ENCODE results near the gene ERBB4. TPM values are rescaled to one million over a fixed set of nuclear protein-coding genes. Genes with fewer than 3 reads are reported as not detected.

Gene ERBB4
- total and polyA plus RNA-seq, 10 of the 15 experiments (the other 5 are each of a cell fraction or from before 2014, with no cell fraction given): under 0.01 to 0.23 (median 0.01) TPM; not detected in 4

GRCh38 chr2:211723398-211723797 lies 815.2 kb downstream of the ERBB4 start:
- intact Hi-C loops (cut with micrococcal nuclease; ENCODE audit: unreplicated experiment) (no loop called here), in situ Hi-C loops (cut with MboI) (no loop called here)
- Histone ChIP-seq H3K4me3 (no peak overlapping the region), H3K9ac (ENCODE audit: control insufficient read depth, insufficient read depth, low read length) (no peak overlapping the region), H3K27ac (ENCODE audit: control insufficient read depth, insufficient read depth) (no peak overlapping the region), H3K4me1 (ENCODE audit: control insufficient read depth, insufficient read depth, low read length) (no peaks in the 10 kb centered on the region), H3K36me3 (ENCODE audit: control insufficient read depth in 2 of 2, insufficient read depth in 2 of 2, low read length in 1 of 2) (no peaks in the 10 kb centered on the region), H3K27me3 (replicated peaks in 1 of 2; ENCODE audit: control insufficient read depth in 2 of 2, insufficient read depth in 2 of 2, low read length in 1 of 2) (no peaks in the 10 kb centered on the region), H4K20me1 (ENCODE audit: control insufficient read depth, insufficient read depth) (no peaks in the 10 kb centered on the region), H2AFZ (ENCODE audit: control insufficient read depth, low read depth, low read length) (no peak overlapping the region), H3K79me2 (ENCODE audit: control insufficient read depth, insufficient read depth, low read length) (no peaks in the 10 kb centered on the region), H3K4me2 (ENCODE audit: control insufficient read depth, insufficient read depth) (no peak overlapping the region), H3K9me3 (replicated peaks; ENCODE audit: control insufficient read depth, insufficient read depth, low read length) (no peaks in the 10 kb centered on the region)
- POLR2A ChIA-PET: no interaction called here
- ATAC-seq: no peak
- WGBS (ENCODE audit: insufficient coverage, insufficient replicate concordance, low lambda C conversion rate, missing lambda C conversion rate): 0% methylated on average over 1 of the region's 1 CpG
- RAD21 ChIA-PET (ENCODE audit: unreplicated experiment): no interaction called here
- no TSS peak for BruUV-seq (replicated peaks)
- TF ChIP-seq MTA3 (IDR thresholded peaks at IDR 0.05; ENCODE audit: borderline replicate concordance, low read length): no peak
- TF ChIP-seq NR2C2 (IDR thresholded peaks at IDR 0.05; ENCODE audit: borderline replicate concordance, control insufficient read depth, insufficient read length, low read depth): no peak
- TF ChIP-seq, protein P1, sequence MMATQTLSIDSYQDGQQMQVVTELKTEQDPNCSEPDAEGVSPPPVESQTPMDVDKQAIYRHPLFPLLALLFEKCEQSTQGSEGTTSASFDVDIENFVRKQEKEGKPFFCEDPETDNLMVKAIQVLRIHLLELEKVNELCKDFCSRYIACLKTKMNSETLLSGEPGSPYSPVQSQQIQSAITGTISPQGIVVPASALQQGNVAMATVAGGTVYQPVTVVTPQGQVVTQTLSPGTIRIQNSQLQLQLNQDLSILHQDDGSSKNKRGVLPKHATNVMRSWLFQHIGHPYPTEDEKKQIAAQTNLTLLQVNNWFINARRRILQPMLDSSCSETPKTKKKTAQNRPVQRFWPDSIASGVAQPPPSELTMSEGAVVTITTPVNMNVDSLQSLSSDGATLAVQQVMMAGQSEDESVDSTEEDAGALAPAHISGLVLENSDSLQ (IDR thresholded peaks at IDR 0.05): no peak
- no peak for TF ChIP-seq NR2F1 (conservative IDR thresholded peaks at IDR 0.05)
- TF ChIP-seq SREBF1 (IDR thresholded peaks at IDR 0.05; ENCODE audit: low read length): no peak
- TF ChIP-seq, protein P2, sequence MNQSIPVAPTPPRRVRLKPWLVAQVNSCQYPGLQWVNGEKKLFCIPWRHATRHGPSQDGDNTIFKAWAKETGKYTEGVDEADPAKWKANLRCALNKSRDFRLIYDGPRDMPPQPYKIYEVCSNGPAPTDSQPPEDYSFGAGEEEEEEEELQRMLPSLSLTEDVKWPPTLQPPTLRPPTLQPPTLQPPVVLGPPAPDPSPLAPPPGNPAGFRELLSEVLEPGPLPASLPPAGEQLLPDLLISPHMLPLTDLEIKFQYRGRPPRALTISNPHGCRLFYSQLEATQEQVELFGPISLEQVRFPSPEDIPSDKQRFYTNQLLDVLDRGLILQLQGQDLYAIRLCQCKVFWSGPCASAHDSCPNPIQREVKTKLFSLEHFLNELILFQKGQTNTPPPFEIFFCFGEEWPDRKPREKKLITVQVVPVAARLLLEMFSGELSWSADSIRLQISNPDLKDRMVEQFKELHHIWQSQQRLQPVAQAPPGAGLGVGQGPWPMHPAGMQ (IDR thresholded peaks at IDR 0.05; ENCODE audit: borderline replicate concordance): no peak
- no peak for TF ChIP-seq SP1 (IDR thresholded peaks at IDR 0.05; ENCODE audit: low read depth, low read length)
- no peak for TF ChIP-seq MEF2A (IDR thresholded peaks at IDR 0.05; ENCODE audit: insufficient read depth, low read depth, low read length)
- TF ChIP-seq TCF3 (IDR thresholded peaks at IDR 0.05; ENCODE audit: borderline replicate concordance, insufficient read depth, low read depth, low read length): no peak
- TF ChIP-seq, protein P3, sequence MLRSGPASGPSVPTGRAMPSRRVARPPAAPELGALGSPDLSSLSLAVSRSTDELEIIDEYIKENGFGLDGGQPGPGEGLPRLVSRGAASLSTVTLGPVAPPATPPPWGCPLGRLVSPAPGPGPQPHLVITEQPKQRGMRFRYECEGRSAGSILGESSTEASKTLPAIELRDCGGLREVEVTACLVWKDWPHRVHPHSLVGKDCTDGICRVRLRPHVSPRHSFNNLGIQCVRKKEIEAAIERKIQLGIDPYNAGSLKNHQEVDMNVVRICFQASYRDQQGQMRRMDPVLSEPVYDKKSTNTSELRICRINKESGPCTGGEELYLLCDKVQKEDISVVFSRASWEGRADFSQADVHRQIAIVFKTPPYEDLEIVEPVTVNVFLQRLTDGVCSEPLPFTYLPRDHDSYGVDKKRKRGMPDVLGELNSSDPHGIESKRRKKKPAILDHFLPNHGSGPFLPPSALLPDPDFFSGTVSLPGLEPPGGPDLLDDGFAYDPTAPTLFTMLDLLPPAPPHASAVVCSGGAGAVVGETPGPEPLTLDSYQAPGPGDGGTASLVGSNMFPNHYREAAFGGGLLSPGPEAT (IDR thresholded peaks at IDR 0.05; ENCODE audit: low read depth): no peak
- no peak for DNase-seq (ENCODE audit: low read depth, low spot score)
- CTCF ChIA-PET: no interaction called here
- FAIRE-seq: no peak
- SMC1A ChIA-PET (ENCODE audit: uncharacterized antibody, unreplicated experiment): interaction anchor here (1.2 kb wide), 1 partner anchor 21 kb away, joined by 3 read pairs; no protein-coding TSS in a partner anchor
